ENCODE measurements around the gene ZNF441.

Gene ZNF441

DNA sequence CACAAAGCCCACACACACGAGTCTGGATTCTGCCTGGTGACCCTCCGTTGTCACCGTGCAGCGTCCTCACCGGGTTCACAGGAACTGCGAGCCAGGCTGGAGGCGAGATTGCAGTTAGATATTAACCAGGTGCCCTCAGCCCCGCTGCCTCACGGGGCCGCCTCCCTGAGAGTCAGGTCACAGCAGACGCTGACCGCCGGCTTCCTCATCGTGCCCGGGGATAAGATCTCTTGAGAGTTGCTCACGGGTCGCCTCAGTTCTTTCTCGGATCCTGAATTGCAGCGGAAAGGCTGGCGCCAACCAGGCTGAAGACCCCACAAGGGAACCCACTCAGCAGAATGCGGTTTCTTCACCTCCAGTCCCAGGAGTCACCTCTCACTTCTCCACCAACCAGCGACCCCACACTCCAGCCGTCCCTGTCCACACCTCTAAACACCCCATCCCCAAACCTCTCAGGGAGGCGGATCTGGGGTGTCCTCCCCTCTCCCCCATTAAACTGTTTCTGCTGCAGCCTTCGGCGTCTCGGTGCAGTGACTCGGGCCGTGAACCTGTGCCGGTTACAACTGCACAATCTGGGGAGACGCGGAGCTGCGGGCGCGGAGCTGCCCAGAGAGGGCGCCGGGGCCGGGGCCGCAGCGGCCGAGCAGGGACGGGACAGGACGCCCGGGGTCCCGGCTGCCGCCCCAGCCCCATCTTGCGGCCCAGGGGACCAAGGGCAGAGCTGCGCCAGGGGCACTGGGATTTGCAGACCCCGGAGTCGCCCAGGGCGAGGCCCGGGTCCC, 28.6 kb upstream of the ZNF441 start:
- Histone ChIP-seq H3K9me2 (replicated peaks; ENCODE audit: insufficient read depth, low read length) (no peaks in the 10 kb centered on the region), H4K20me1 (ENCODE audit: low read depth, low read length) (no peaks in the 10 kb centered on the region), H3F3A (ENCODE audit: insufficient read depth) (peaks cover 11% of the 10 kb centered on the region), H3K27me3 (ENCODE audit: low read length) (no peaks in the 10 kb centered on the region), H3K79me2 (ENCODE audit: insufficient read depth, low read length) (peaks cover 28% of the 10 kb centered on the region), H2AFZ (ENCODE audit: low read depth, low read length, severe bottlenecking) (peak overlapping the region; percentile 89), H3K9ac (ENCODE audit: low read length) (peak overlapping the region; percentile 95), H3K36me3 (ENCODE audit: low read length) (no peaks in the 10 kb centered on the region), H3K27ac (ENCODE audit: low read depth, low read length) (peak overlapping the region; percentile 47), H3K9me3 (ENCODE audit: insufficient read depth, low read length) (no peaks in the 10 kb centered on the region), H3K4me3 (ENCODE audit: insufficient read depth, low read length, poor library complexity, severe bottlenecking) (peak overlapping the region; percentile 90), H3K4me2 (ENCODE audit: low read depth, low read length, poor library complexity, severe bottlenecking) (peak overlapping the region; percentile 71)
- no peak for TF ChIP-seq EZH2phosphoT487 (conservative IDR thresholded peaks at IDR 0.05; ENCODE audit: low read length)
- TF ChIP-seq, protein P1, sequence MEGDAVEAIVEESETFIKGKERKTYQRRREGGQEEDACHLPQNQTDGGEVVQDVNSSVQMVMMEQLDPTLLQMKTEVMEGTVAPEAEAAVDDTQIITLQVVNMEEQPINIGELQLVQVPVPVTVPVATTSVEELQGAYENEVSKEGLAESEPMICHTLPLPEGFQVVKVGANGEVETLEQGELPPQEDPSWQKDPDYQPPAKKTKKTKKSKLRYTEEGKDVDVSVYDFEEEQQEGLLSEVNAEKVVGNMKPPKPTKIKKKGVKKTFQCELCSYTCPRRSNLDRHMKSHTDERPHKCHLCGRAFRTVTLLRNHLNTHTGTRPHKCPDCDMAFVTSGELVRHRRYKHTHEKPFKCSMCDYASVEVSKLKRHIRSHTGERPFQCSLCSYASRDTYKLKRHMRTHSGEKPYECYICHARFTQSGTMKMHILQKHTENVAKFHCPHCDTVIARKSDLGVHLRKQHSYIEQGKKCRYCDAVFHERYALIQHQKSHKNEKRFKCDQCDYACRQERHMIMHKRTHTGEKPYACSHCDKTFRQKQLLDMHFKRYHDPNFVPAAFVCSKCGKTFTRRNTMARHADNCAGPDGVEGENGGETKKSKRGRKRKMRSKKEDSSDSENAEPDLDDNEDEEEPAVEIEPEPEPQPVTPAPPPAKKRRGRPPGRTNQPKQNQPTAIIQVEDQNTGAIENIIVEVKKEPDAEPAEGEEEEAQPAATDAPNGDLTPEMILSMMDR (IDR thresholded peaks at IDR 0.05; ENCODE audit: insufficient read depth, low read length, poor library complexity, severe bottlenecking), result no peak

DNA sequence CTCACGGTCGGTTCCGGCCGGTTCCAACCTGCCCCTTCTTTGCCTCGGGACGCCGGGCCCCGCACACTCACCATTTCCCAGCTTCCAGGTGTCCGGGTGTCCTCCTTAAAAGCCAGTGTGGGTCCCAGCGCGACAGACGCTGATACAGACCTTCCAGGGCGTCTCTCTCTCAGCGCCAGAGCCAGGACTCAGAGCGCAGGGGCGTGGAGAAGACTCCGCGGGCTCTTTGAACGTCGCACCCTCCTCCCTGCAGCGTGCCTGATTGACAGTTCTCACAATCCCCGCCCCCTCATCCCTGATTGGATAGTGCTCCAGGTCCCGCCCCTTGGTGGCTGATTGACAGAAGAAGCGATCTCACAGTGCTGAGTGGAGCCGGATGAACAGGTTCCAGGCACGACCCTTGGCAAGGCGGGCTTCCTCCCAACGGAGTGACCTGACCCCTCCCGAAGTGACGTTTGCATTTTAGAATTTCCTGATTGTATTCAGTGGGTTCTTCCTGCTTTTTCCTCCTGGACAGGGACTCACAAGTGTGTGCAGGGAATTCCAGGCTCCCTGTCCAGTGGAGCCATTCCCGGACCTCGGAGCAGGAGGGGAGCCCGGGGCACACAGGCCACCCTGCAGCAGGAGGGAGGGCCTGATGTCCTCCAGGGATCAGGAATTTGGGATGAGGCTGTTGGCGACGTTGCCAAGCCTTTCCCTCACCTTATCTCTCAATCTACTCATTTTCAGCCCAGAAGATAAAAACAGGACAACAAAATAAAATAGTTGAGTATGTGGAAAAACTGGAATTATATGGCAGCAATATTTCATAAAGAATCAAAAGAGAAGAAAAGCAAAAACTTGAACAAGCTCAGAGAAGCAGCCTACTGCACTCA, 27.8 kb upstream of the ZNF441 start, which contains the start of gene ZNF823:
TSS of gene ZNF823 (minus strand) at position 201 of the 875 bp plus-strand sequence. CDS start at position 74, 127 bp downstream.
- H3K4me3 ChIP-seq (ENCODE audit: insufficient read depth, low read length, poor library complexity, severe bottlenecking), result peak within 1 kb of the TSS; percentile 90
- no peaks in the 10 kb centered on the region for H4K20me1 ChIP-seq (ENCODE audit: low read depth, low read length)
- TF ChIP-seq, protein P1 (IDR thresholded peaks at IDR 0.05; ENCODE audit: insufficient read depth, low read length, poor library complexity, severe bottlenecking), result no peak
- TF ChIP-seq EZH2phosphoT487 (conservative IDR thresholded peaks at IDR 0.05; ENCODE audit: low read length), result no peak
- no peaks in the 10 kb centered on the region for H3K27me3 ChIP-seq (ENCODE audit: low read length)
- no peaks in the 10 kb centered on the region for H3K36me3 ChIP-seq (ENCODE audit: low read length)
- peaks cover 11% of the 10 kb centered on the region for H3F3A ChIP-seq (ENCODE audit: insufficient read depth)
- H3K79me2 ChIP-seq (ENCODE audit: insufficient read depth, low read length), result peaks cover 28% of the 10 kb centered on the region
- H3K27ac ChIP-seq (ENCODE audit: low read depth, low read length), result peak within 1 kb of the TSS; percentile 47
- peak within 1 kb of the TSS; percentile 95 for H3K9ac ChIP-seq (ENCODE audit: low read length)
- peak within 1 kb of the TSS; percentile 89 for H2AFZ ChIP-seq (ENCODE audit: low read depth, low read length, severe bottlenecking)
- H3K9me2 ChIP-seq (replicated peaks; ENCODE audit: insufficient read depth, low read length), result no peaks in the 10 kb centered on the region
- H3K9me3 ChIP-seq (ENCODE audit: insufficient read depth, low read length), result no peaks in the 10 kb centered on the region
- peak within 1 kb of the TSS; percentile 71 for H3K4me2 ChIP-seq (ENCODE audit: low read depth, low read length, poor library complexity, severe bottlenecking)

DNA sequence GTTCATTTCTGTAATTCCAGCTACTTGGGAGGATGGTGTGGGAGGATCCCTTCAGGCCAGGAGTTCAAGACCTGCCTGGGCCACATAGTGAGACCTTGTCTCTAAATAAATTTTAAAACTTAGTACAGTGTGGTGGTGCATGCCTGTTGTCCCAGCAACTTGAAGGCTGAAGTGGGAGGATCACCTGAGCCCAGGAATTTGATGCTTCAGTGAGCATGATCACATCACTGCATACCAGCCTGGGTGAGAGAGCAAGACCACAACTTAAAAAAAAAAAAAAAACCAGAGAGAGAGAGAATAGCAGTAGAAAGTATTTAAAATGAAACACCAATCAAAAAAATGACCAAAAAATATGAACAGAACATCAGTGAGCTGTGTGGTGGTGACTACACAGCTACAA, 20.9 kb upstream of the ZNF441 start:
- Histone ChIP-seq H3K4me2 (ENCODE audit: low read depth, low read length, poor library complexity, severe bottlenecking) (no peak overlapping the region), H3K9ac (ENCODE audit: low read length) (no peak overlapping the region), H4K20me1 (ENCODE audit: low read depth, low read length) (no peaks in the 10 kb centered on the region), H3K4me3 (ENCODE audit: insufficient read depth, low read length, poor library complexity, severe bottlenecking) (no peak overlapping the region), H3F3A (ENCODE audit: insufficient read depth) (no peaks in the 10 kb centered on the region), H2AFZ (ENCODE audit: low read depth, low read length, severe bottlenecking) (no peak overlapping the region), H3K27ac (ENCODE audit: low read depth, low read length) (no peak overlapping the region), H3K9me3 (ENCODE audit: insufficient read depth, low read length) (no peaks in the 10 kb centered on the region), H3K36me3 (ENCODE audit: low read length) (no peaks in the 10 kb centered on the region), H3K27me3 (ENCODE audit: low read length) (no peaks in the 10 kb centered on the region), H3K79me2 (ENCODE audit: insufficient read depth, low read length) (no peaks in the 10 kb centered on the region), H3K9me2 (replicated peaks; ENCODE audit: insufficient read depth, low read length) (no peaks in the 10 kb centered on the region)
- no peak for TF ChIP-seq EZH2phosphoT487 (conservative IDR thresholded peaks at IDR 0.05; ENCODE audit: low read length)
- TF ChIP-seq, protein P1 (IDR thresholded peaks at IDR 0.05; ENCODE audit: insufficient read depth, low read length, poor library complexity, severe bottlenecking), result no peak
